A673 (cell line): ENCODE data around the gene TBL1X. TPM values are rescaled to one million over a fixed set of nuclear protein-coding genes. Genes with fewer than 3 reads are reported as not detected.

Experiments used
- BruUV-seq: library from RNA; stranded (reverse); fragments of 400-500 nt; replicated peaks from 2 replicates; lab custom pipeline; 2021; lab: Mats Ljungman, UMichigan
- CTCF ChIA-PET: fragments of 300-600 bp; sonication (Branson Sonifier 250); formaldehyde crosslinking; loops from one replicate; lab custom pipeline; 2022; ENCODE audit warnings: antibody characterized with exemption; lab: Charles Lee
- POLR2A ChIA-PET: fragments of 300-600 bp; sonication (Branson Sonifier 250); formaldehyde crosslinking; loops from one replicate; lab custom pipeline; 2022; ENCODE audit warnings: antibody characterized with exemption; ENCODE audit not compliant: low non-redundant PET; lab: Charles Lee
- DNase-seq: peaks from one replicate; pipeline ENCODE4 v3.0.0-alpha.2; 2015; ENCODE audit warnings: low spot score
- H3K27ac ChIP-seq: fragments of 200-600 bp; sonication (generic); 2 replicates; pipeline ENCODE4 v1.5.1; 2016; ENCODE audit warnings: mixed run types, low read depth, mild to moderate bottlenecking, mixed read lengths, antibody characterized with exemption, low read length; ENCODE audit not compliant: poor library complexity, severe bottlenecking
- H3K27me3 ChIP-seq: fragments of 200-600 bp; sonication (generic); replicated peaks from 2 replicates; pipeline ENCODE4 v1.6.1; 2017; ENCODE audit warnings: mixed run types, low read depth, mild to moderate bottlenecking, mixed read lengths, antibody characterized with exemption, low read length; ENCODE audit not compliant: insufficient read depth, poor library complexity
- H3K36me3 ChIP-seq: fragments of 200-600 bp; sonication (generic); 2 replicates; pipeline ENCODE4 v1.6.1; 2016; ENCODE audit warnings: mixed run types, mild to moderate bottlenecking, mixed read lengths, antibody characterized with exemption, low read length; ENCODE audit not compliant: insufficient read depth, poor library complexity, severe bottlenecking
- H3K4me1 ChIP-seq: fragments of 200-600 bp; sonication (generic); 2 replicates; pipeline ENCODE4 v1.6.1; 2017; ENCODE audit warnings: mixed run types, mild to moderate bottlenecking, mixed read lengths, antibody characterized with exemption, low read length; ENCODE audit not compliant: insufficient read depth, poor library complexity, severe bottlenecking
- H3K4me3 ChIP-seq: fragments of 200-600 bp; sonication (generic); 2 replicates; pipeline ENCODE4 v1.5.1; 2016; ENCODE audit warnings: low read depth, mixed run types, mild to moderate bottlenecking, mixed read lengths, low read length; ENCODE audit not compliant: poor library complexity, severe bottlenecking
- H3K9me3 ChIP-seq: fragments of 200-600 bp; sonication (generic); 2 replicates; pipeline ENCODE4 v1.6.1; 2016; ENCODE audit warnings: mixed run types, low read depth, mild to moderate bottlenecking, mixed read lengths, antibody characterized with exemption, low read length; ENCODE audit not compliant: poor library complexity, severe bottlenecking
- EZH2 ChIP-seq: fragments of 200-600 bp; sonication (generic); IDR thresholded peaks from 2 replicates; pipeline ENCODE4 v1.6.1; 2017; ENCODE audit warnings: borderline replicate concordance, low read depth, mild to moderate bottlenecking, mixed read lengths, antibody characterized with exemption, low read length; ENCODE audit not compliant: poor library complexity, severe bottlenecking
- intact Hi-C: fragments of 100-400 bp; cut with micrococcal nuclease; formaldehyde crosslinking; loops from one replicate; pipeline ENCODE4 v1.10.0; 2022; ENCODE audit not compliant: unreplicated experiment
- total RNA-seq: library from RNA; stranded (reverse); gene quantifications from 2 replicates; pipeline ENCODE4 v1.2.3, GENCODE V29; 2021
- TF ChIP-seq, protein P1 (sequence below): fragments of 300-800, 200-600 bp; sonication (generic); conservative IDR thresholded peaks from 2 replicates; pipeline ENCODE4 v1.5.1; 2017; ENCODE audit warnings: low read depth, mild to moderate bottlenecking, antibody characterized with exemption, low read length, moderate library complexity, mixed read lengths

Gene TBL1X
- total RNA-seq, 1 experiment from 2014 or later: 26.9 TPM

- BruUV-seq: no TSS peak
- Histone ChIP-seq H3K4me1 (no peaks in the 10 kb centered on the region), H3K27ac (no peak overlapping the region), H3K27me3 (no peaks in the 10 kb centered on the region), H3K9me3 (no peaks in the 10 kb centered on the region), H3K36me3 (no peaks in the 10 kb centered on the region), H3K4me3 (no peak overlapping the region)
- TF ChIP-seq, protein P1, sequence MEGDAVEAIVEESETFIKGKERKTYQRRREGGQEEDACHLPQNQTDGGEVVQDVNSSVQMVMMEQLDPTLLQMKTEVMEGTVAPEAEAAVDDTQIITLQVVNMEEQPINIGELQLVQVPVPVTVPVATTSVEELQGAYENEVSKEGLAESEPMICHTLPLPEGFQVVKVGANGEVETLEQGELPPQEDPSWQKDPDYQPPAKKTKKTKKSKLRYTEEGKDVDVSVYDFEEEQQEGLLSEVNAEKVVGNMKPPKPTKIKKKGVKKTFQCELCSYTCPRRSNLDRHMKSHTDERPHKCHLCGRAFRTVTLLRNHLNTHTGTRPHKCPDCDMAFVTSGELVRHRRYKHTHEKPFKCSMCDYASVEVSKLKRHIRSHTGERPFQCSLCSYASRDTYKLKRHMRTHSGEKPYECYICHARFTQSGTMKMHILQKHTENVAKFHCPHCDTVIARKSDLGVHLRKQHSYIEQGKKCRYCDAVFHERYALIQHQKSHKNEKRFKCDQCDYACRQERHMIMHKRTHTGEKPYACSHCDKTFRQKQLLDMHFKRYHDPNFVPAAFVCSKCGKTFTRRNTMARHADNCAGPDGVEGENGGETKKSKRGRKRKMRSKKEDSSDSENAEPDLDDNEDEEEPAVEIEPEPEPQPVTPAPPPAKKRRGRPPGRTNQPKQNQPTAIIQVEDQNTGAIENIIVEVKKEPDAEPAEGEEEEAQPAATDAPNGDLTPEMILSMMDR: no peak
- no peak for TF ChIP-seq EZH2
- ChIA-PET CTCF (no interaction called here), POLR2A (interaction anchor here (0.6 kb wide), 1 partner anchor 425 kb away, joined by 3 read pairs; no protein-coding TSS in a partner anchor)
- intact Hi-C loops: no loop called here
- no peak for DNase-seq
Observed at GRCh38 chrX:9658409-9658808, 193.6 kb downstream of the TBL1X start.

DNA sequence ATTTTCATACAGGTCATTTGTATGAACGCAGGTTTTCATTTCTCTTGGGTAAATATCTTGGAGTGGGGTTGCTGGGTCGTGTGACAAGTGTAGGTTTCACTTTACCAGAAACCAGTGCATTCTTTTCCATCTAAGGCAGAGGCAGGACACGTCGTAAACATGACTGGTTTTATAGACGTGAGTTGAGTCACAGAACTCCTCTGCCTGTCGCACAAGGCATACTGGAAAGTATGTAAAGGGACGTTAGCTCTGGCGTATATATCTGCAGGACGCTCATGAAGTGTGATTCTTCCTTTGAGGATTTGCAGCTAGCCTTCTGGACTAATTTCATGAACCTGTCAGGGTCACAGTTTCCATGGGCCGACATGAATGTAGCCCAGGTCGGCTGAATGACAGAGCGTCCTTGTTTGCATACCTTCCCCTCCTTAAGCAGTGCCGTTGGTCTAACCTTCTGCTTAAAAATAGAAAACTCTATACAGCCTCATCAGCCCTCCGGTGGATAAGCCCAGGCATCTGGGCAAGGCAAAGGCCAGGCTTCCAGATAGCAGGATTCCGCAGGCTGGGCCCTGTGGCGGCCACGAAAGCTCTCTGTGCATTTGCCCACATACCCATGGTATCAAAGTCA lies 194.8 kb downstream of the TBL1X start:
- TF ChIP-seq, protein P1: no peak
- no peak for TF ChIP-seq EZH2
- H3K27ac ChIP-seq: no peak overlapping the region
- H3K4me1 ChIP-seq: no peaks in the 10 kb centered on the region
- ChIA-PET POLR2A (interaction anchor here (0.6 kb wide), 1 partner anchor 192 kb away, joined by 3 read pairs; no protein-coding TSS in a partner anchor), CTCF (no interaction called here)
- DNase-seq: no peak
- BruUV-seq: no TSS peak
- no peak overlapping the region for H3K4me3 ChIP-seq
- H3K36me3 ChIP-seq: no peaks in the 10 kb centered on the region
- no peaks in the 10 kb centered on the region for H3K9me3 ChIP-seq
- intact Hi-C loops: no loop called here
- no peaks in the 10 kb centered on the region for H3K27me3 ChIP-seq

GRCh38 chrX:9662148-9662547 lies 197.3 kb downstream of the TBL1X start:
- CTCF ChIA-PET: no interaction called here
- POLR2A ChIA-PET: no interaction called here

More at GRCh38 chrX:9662148-9662547, 197.3 kb downstream of the TBL1X start:
- Histone ChIP-seq H3K4me3 (no peak overlapping the region), H3K27ac (no peak overlapping the region), H3K4me1 (no peaks in the 10 kb centered on the region), H3K27me3 (no peaks in the 10 kb centered on the region), H3K36me3 (no peaks in the 10 kb centered on the region), H3K9me3 (no peaks in the 10 kb centered on the region)
- intact Hi-C loops: no loop called here
- no TSS peak for BruUV-seq
- DNase-seq: no peak
- TF ChIP-seq, protein P1: no peak
- no peak for TF ChIP-seq EZH2
